ENCODE measurements around the gene L3HYPDH. TPM values are rescaled to one million over a fixed set of nuclear protein-coding genes. Genes with fewer than 3 reads are reported as not detected.

The L3HYPDH gene
- total RNA-seq, 2 donors from 2014 or later = 69.0 to 74.9 TPM

- no peaks in the 10 kb centered on the region for H3K9me3 ChIP-seq
- H3K36me3 ChIP-seq = no peaks in the 10 kb centered on the region
- H3K4me3 ChIP-seq = no peak overlapping the region
- H3K4me1 ChIP-seq (ENCODE audit: control insufficient read depth in 1 of 2, low read depth in 2 of 2) = peaks cover 13 to 54% of the 10 kb centered on the region in 2 donors
- DNase-seq (ENCODE audit: low spot score) (no peak), ATAC-seq (ENCODE audit: insufficient number of reproducible peaks, low FRiP score, low read depth) (no peak)
- no peak for TF ChIP-seq CTCF (IDR thresholded peaks at IDR 0.05)
- H3K27ac ChIP-seq = peak overlapping the region in 1 of 2 donors; percentile 57
- H3K27me3 ChIP-seq (replicated peaks; ENCODE audit: insufficient read depth) = no peaks in the 10 kb centered on the region
Measured at GRCh38 chr14:59480166-59480565, 4.0 kb downstream of the L3HYPDH start.

GRCh38 chr14:59478540-59478939 is 5.7 kb downstream of the L3HYPDH start:
- no peaks in the 10 kb centered on the region for H3K27me3 ChIP-seq (replicated peaks; ENCODE audit: insufficient read depth)
- DNase-seq (ENCODE audit: low spot score) (no peak), ATAC-seq (ENCODE audit: insufficient number of reproducible peaks, low FRiP score, low read depth) (no peak)
- TF ChIP-seq CTCF (IDR thresholded peaks at IDR 0.05) = no peak
- H3K4me1 ChIP-seq (ENCODE audit: control insufficient read depth in 1 of 2, low read depth in 2 of 2) = peaks cover 13 to 66% of the 10 kb centered on the region in 2 donors
- no peak overlapping the region for H3K4me3 ChIP-seq
- H3K27ac ChIP-seq = no peak overlapping the region
- H3K9me3 ChIP-seq = no peaks in the 10 kb centered on the region
- H3K36me3 ChIP-seq = peaks cover 1% of the 10 kb centered on the region

DNA sequence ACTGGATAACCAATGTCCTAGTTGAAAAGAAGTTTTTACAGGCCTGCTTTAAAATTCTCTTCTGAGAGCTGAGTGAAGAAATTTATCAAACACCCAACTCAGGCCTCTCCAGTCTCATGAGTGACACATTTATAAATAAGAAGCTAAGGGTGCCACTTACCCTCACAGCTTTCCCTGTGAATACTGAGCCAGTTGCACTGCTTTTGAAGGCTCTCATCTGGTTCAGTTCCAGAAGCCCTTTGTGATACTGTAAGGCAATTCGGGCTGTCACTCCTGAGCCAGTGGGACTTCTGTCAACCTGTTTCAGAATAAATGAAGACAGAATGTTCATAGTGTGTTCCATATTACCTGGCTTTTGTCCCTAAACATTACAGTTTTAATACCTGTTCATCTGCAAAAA is 8.5 kb downstream of the L3HYPDH start:
- no peaks in the 10 kb centered on the region for H3K9me3 ChIP-seq
- peaks cover 8% of the 10 kb centered on the region for H3K36me3 ChIP-seq
- H3K4me3 ChIP-seq = no peak overlapping the region
- H3K27me3 ChIP-seq (replicated peaks; ENCODE audit: insufficient read depth) = no peaks in the 10 kb centered on the region
- ATAC-seq (ENCODE audit: insufficient number of reproducible peaks, low FRiP score, low read depth) (no peak), DNase-seq (ENCODE audit: low spot score) (no peak)
- no peak for TF ChIP-seq CTCF (IDR thresholded peaks at IDR 0.05)
- peak overlapping the region in 1 of 2 donors; percentile 14 for H3K27ac ChIP-seq
- peaks cover 0 to 40% of the 10 kb centered on the region in 2 donors for H3K4me1 ChIP-seq (ENCODE audit: control insufficient read depth in 1 of 2, low read depth in 2 of 2)

DNA sequence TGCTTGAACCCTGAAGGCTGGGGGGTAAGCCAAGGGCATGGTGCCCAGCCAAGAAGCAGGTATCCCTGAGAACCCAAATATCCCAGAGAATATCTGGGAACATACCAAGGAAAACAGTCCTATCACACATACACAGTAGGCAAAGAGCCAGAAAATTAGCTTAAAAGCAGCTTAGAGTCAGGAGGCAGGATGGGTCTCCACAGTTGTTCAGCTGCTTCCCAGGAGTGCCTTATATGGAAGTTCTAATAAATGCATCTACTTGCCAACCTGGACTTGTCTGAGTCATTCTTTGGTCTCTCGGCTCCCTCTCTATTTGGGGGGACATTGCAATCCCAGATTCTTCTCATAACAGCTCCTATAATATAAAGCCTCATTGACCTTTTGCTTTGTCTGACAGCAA is 10.0 kb downstream of the L3HYPDH start:
- H3K36me3 ChIP-seq = peaks cover 8% of the 10 kb centered on the region
- no peak for TF ChIP-seq CTCF (IDR thresholded peaks at IDR 0.05)
- H3K9me3 ChIP-seq = no peaks in the 10 kb centered on the region
- H3K4me3 ChIP-seq = no peak overlapping the region
- H3K4me1 ChIP-seq (ENCODE audit: control insufficient read depth in 1 of 2, low read depth in 2 of 2) = peaks cover 0 to 24% of the 10 kb centered on the region in 2 donors
- DNase-seq (ENCODE audit: low spot score) (no peak), ATAC-seq (ENCODE audit: insufficient number of reproducible peaks, low FRiP score, low read depth) (no peak)
- H3K27ac ChIP-seq = peak overlapping the region; percentile 52 to 57
- no peaks in the 10 kb centered on the region for H3K27me3 ChIP-seq (replicated peaks; ENCODE audit: insufficient read depth)

- peak within 1 kb of the TSS; percentile 84 for H3K4me3 ChIP-seq
- H3K4me1 ChIP-seq (ENCODE audit: control insufficient read depth in 1 of 2, low read depth in 2 of 2) = peaks cover 5 to 16% of the 10 kb centered on the region in 2 donors
- no peak for TF ChIP-seq CTCF (IDR thresholded peaks at IDR 0.05)
- ATAC-seq (ENCODE audit: insufficient number of reproducible peaks, low FRiP score, low read depth) = no peak
- peak within 1 kb of the TSS; percentile 70 to 82 for H3K27ac ChIP-seq
- no peaks in the 10 kb centered on the region for H3K36me3 ChIP-seq
- H3K27me3 ChIP-seq (replicated peaks; ENCODE audit: insufficient read depth) = no peaks in the 10 kb centered on the region
- no peaks in the 10 kb centered on the region for H3K9me3 ChIP-seq
- no peak for DNase-seq (ENCODE audit: low spot score)
Measured at GRCh38 chr14:59465316-59466135, 18.7 kb downstream of the L3HYPDH start, which contains the start of gene GPR135. Gene GPR135 (minus strand): TSS chr14:59465380. CDS start chr14:59465226, 154 bp downstream.
